GM18505 (cell line): ENCODE data around the gene ZNF283.
"Not testable (repeated sequence)": the region's sequence is repeated elsewhere in the genome, so short reads cannot be mapped to it uniquely, and the experiment has no call there.

Source experiments
- ATAC-seq: cut with Tn5 transposase; IDR thresholded peaks from one replicate; pipeline ENCODE4 v1.9.1; 2021; ENCODE audit not compliant: unreplicated experiment
- POLR2A ChIP-seq: IDR thresholded peaks from 4 replicates; pipeline ENCODE4 v1.6.1; 2011; ENCODE audit warnings: borderline replicate concordance; ENCODE audit not compliant: insufficient read depth, insufficient read length; ENCODE audit errors: extremely low read depth

The ZNF283 gene

GRCh38 chr19:43812259-43812658 is 14.9 kb upstream of the ZNF283 start:
- TF ChIP-seq POLR2A = no peak
- no peak for ATAC-seq

DNA sequence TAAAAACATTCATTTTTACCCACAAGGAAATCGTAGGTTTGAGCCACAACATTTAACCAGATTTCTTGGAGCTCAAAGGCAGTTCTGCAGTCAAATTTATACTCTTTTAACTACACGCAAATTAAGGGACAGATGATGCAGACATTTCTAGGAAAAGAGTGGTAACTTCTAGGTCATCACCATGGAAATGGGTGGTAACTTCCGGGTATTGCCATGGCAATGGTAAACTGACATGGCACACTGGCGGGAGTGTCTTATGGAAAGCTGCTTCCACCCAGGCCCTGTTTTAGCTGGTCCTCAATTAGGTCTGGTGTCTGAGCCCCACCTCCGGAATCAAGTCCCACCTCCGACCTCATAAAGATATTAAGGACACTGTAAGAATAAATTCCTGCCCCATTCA is 14.4 kb upstream of the ZNF283 start:
- TF ChIP-seq POLR2A = no peak

DNA sequence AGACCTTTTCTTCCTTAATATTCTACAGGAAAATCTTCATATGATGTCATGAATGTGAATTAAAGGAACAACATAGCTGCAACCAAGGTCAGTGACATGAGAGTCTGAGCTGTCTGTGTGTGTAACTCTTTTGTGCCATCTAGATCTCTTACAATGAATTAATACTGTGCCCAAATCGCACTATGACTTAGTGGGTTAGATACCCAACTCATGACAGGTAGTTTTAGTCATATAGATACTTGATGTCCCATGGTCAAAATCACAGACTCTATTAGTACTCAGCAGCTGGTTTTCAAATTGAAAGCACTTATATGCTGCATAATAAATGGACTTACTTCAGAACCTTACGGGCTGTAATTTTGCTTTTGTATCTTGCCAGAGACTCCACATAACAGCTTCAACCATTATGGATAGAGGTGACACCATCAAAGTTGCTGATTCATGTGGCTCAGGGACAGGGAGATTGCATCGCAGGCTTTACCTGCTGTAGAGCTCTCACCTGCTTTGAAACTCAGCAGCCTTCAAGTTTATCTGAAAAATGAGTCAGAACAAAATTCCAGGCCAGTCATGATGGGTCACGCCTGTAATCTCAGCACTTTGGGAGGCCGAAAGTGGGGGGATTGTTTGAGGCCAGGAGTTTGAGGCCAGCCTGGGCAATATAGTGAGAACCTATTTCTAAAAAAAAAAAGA is 12.3 kb upstream of the ZNF283 start:
- ATAC-seq = no peak
- no peak for TF ChIP-seq POLR2A

More for the DNA sequence above, 14.4 kb upstream of the ZNF283 start:
- no peak for ATAC-seq

DNA sequence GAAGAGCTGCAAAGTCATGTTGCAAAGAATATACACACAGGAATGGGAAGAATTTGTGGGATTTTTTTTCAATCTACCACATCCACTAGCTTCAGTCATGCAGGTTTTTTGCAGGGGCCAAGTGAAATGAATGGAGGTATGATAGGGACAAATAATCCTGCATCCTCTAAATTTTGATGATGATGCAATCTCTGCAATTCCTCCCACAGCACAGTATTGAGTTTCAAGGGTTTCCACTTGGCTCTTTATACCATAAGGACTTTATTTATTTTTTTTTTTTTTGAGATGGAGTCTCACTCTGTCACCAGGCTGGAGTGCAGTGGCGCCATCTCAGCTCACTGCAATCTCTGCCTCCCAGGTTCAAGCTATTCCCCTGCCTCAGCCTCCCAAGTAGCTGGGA is 9.7 kb upstream of the ZNF283 start:
- ATAC-seq = not testable (repeated sequence)

- ATAC-seq = no peak
- no peak for TF ChIP-seq POLR2A
These were observed 8.6 kb upstream of the ZNF283 start for GRCh38 chr19:43818500-43818899.

DNA sequence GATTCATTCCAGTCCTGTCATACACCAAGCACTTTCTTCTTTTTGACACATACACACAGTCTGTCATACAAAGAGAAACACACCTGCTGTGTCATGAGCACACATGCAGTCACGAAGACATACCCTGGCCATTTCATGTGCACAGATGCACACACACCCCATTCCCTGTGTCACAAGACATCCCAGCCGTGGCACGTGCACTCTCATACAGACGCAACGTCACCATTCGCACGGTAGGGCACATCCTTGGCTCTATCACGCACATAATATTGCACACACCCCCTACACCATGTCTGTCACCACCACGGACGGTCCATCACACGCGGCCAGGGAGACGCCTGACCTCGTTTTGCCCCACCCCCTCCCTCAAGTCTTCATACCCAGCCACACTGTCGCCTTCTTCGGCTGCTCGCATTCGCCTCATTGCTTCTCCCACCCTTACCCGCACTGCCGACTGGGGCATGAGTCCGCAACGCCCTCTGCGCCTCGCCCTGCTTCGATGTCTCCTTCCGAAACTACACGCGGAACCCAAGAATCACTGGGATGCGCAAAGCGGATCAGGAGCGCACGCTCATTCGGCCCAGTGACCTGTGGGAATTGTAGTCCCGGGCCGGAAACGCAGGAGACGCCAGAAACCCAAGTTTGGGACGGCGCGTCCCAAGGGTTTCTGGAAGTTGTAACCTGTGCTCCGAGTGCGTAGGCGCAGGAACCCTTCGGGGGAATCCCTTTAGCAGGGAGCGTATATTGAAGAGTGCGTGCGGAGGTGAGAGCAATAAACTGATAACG is 6.8 kb upstream of the ZNF283 start:
- ATAC-seq = no peak
- TF ChIP-seq POLR2A = no peak

GRCh38 chr19:43820884-43821215 is 6.3 kb upstream of the ZNF283 start:
- no peak for ATAC-seq
- TF ChIP-seq POLR2A = no peak

- not testable (repeated sequence) for ATAC-seq
These were observed 3.3 kb upstream of the ZNF283 start for GRCh38 chr19:43823856-43824255.

DNA sequence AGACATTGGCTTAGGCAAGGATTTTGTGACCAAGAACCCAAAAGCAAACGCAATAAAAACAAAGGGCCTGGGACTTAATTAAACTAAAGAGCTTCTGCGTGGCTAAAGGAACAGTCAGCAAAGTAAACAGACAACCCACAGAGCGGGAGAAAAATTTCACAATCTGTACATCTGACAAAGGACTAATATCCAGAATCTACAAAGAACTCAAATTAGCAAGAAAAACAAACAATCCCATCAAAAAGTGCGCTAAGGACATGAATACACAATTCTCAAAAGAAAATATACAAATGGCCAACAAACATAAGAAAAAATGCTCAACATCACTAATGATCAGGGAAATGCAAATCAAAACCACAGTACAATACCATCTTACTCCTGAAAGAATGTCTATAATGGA is 2.5 kb upstream of the ZNF283 start:
- ATAC-seq = not testable (repeated sequence)

- ATAC-seq = no peak
- no peak for TF ChIP-seq POLR2A
These were observed 12.0 kb downstream of the ZNF283 start for GRCh38 chr19:43839139-43839538.

DNA sequence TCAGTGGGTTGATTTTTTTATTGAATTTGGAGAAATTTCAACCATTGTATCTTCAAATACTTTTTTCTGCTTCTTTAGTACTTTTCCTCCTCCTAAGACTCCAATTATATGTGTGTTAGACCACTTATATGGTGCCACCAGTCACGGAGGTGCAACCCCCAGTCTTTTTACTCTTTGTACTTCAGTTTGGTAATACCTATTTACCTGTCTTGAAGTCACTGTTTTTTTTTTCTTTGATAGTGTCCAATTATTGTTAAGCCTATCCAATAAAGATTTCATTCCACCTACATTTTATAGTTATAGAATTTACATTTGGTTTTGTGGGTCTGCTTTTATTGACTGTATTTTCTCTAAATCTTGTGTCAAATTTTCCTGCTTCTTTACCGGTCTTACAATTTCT is 14.9 kb downstream of the ZNF283 start:
- TF ChIP-seq POLR2A = no peak
- ATAC-seq = no peak

GRCh38 chr19:43847246-43847645 is 20.1 kb downstream of the ZNF283 start:
- ATAC-seq = no peak
- no peak for TF ChIP-seq POLR2A

DNA sequence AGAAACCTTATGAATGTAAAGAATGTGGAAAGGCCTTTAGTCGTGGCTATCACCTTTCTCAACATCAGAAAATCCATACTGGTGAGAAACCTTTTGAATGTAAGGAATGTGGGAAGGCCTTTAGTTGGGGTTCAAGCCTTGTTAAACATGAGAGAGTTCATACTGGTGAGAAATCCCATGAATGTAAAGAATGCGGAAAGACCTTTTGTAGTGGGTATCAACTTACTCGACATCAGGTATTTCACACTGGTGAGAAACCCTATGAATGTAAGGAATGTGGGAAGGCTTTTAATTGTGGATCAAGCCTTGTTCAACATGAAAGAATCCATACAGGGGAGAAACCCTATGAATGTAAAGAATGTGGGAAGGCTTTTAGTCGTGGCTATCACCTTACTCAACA is 20.8 kb downstream of the ZNF283 start:
- no peak for TF ChIP-seq POLR2A
- ATAC-seq = no peak

GRCh38 chr19:43848821-43849220 is 21.7 kb downstream of the ZNF283 start:
- ATAC-seq = no peak
- TF ChIP-seq POLR2A = no peak

- ATAC-seq = no peak
- TF ChIP-seq POLR2A = no peak
These were observed 31.1 kb downstream of the ZNF283 start for GRCh38 chr19:43858174-43858573.

- ATAC-seq = not testable (repeated sequence)
These were observed 39.8 kb downstream of the ZNF283 start for GRCh38 chr19:43866923-43867322.
